HL-60/S4 treated with phorbol 12-myristate 13-acetate at 8.2 ng/mL for 4 days and 3 days (cell line): Measurements from ENCODE around the gene PRDM11.

Experiments used
- in situ Hi-C: fragments of 300-500 bp; cut with MboI; formaldehyde crosslinking; loops from 2 replicates; pipeline ENCODE4 v1.15.0; 2022; ENCODE audit warnings: low sequenced_read_pairs

The PRDM11 gene

DNA sequence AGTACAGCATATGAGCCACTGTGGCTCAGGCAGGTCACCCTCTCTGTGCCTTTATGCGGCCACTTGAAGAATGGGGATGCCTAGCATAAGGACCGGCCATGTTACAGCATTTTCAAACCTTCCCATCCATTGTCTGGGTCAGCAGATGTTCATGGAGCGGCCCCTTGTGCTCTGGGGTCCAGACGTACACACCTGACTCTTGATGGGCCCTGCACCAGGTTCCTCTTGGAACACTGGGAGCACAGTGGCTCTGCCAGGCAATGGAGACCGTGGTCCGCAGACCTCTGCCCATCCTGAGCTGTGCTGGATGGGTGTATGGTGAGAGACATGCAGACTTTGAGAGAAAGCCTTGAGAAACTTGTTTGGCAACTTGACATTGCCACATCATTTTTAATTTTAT lies 9.8 kb downstream of the PRDM11 start:
- in situ Hi-C loops: no loop called here

DNA sequence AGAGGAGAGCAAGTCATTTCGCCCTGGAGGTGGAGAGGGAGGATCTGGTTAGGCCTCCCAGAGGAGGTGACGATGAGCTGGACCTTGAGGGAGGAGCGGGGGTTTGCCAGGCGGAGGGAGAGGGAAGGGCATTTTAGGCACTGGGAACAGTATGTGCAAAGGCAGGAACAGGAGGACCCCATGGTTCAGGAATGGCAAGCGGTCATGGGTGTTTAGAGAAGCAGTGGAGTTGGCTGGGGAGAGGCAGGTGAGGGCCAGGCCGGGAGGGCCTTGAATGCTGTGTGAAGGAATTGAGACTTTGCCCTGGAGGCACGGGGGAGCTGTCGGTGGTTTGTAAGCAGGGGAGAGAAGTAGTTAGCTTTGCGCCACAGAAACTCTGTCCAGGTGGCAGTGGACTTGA lies 10.3 kb downstream of the PRDM11 start:
- in situ Hi-C loops: no loop called here

DNA sequence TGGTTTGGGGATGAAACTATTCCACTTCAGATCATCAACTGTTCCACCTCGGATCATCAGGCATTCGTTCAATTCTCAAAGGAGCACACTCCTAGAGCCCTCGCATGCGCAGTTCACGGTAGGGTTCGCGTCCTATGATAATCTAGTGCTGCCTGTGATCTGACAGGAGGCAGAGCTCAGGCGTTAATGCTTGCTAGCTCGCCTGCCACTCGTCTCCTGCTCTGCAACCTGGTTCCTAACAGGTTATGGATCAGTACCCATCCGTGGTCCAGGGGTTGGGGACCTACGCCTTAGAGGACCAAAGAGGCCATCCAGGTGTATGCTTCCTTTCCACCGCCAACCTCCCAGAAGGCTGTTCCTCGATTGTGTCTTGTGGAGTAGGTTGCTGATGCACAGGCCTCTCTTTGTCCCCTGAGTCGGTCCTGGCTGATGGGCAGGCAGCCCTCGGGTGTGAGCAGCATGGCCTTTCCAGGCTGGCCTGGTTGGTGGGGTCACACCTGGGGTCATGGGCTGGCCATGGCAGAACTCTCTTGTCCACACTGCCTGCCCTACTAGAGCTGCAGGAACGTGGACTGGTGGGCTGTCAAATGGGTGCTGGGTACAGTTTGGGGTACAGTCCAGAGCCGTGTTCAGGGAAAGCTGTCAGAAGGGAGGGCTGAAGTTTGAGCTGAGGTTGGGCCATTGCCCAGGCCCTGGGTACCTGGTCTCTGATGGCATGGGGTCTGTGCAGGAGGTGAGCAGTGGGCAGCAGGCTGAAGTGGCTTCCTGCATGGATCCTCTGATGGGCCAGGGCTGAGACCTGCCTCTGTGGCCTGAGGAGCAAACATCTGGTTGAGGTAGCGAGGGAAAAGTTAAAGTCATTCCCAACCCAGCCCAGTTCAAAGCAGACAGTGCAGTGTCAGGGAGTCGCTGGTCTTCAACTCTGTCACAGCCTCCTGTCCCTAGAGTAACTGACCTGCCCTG lies 11.1 kb downstream of the PRDM11 start:
- in situ Hi-C loops: no loop called here

DNA sequence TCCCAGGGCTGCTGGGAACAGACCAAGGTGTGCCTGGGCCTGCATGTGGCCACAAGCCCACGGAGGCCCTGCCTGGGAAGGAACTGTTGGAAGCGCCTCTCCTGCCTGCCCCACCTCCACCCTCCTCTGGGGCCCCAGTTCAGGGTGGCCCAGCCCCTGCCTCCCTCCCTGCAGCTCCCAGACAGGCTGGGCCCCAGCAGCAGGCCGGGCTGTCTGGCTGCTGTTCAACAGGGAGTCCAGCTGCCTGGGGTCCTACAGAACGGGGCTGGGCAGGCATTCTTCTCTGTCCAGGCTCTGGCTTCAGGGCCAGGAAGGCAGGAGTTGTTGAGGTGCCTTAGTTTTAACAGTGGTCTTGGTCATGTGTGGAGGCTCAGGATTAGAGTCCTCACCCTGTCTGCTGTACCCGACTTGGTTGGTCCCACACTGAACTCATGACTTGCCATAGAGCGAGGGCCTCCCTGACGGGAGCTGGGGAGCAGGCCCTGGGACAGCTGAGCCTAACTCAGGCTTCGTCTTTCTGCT lies 11.8 kb downstream of the PRDM11 start:
- in situ Hi-C loops: no loop called here

DNA sequence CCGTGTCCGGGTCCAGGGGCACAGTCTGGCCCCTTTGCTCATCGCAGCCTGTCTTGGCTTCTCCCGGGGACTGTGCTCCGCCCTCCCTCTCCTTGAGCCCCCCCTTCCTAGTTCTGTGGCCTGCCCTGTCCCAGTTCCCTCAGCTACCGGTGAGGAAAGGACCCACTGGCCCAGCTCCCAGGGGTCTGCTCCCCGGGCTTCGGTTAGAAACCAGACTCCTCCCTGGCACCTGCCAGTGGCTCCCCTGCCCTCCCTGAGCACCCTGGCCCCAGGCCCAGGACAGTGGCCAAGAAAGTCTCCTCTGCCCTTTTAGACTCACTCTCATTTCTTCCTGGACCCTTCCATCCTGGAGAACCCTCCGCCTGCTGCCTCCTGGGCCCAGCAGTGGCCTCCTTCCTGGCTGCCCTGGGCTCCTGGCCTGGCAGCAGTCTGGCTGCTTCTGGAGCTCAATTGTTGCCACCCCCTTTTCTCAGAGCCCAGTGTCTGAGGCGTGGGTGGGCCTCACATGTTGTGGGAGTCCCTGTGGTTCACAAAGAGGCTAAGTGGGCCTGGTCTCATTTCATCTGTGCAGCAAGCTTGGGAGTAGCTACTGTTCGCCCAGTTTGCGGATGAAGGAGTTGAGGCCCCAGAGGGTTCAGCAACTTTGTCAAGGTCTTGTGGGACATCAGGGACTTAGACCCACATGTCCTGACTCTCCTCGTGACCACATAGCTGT lies 12.6 kb downstream of the PRDM11 start:
- in situ Hi-C loops: no loop called here

DNA sequence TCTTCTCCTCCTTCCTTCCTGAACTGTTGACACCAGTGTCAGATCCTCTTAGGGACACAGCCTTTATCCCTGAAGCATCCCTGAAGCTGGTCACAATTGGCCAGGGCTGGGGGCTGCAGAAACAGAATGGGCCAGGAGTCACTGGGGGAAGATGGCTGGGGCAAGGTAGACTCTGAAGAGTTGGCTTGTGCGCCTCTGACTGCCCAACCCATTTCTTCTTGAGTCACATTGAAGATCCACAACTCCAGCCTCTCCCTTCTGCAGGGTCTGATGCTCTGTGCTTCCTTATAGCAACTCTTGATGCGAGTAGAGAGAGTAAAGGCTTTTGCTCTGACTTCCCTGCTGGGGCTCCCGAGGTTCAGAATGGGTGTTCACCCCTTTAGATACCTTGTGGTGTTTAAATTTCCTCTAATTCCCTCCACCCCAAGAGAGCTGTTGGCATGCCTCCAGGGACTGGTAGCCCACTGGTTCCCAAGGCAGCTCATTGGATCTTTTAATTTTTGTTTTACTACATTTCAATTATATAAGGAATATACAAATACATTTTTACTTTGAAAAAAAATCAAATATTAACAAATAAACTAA lies 13.4 kb downstream of the PRDM11 start:
- in situ Hi-C loops: no loop called here

DNA sequence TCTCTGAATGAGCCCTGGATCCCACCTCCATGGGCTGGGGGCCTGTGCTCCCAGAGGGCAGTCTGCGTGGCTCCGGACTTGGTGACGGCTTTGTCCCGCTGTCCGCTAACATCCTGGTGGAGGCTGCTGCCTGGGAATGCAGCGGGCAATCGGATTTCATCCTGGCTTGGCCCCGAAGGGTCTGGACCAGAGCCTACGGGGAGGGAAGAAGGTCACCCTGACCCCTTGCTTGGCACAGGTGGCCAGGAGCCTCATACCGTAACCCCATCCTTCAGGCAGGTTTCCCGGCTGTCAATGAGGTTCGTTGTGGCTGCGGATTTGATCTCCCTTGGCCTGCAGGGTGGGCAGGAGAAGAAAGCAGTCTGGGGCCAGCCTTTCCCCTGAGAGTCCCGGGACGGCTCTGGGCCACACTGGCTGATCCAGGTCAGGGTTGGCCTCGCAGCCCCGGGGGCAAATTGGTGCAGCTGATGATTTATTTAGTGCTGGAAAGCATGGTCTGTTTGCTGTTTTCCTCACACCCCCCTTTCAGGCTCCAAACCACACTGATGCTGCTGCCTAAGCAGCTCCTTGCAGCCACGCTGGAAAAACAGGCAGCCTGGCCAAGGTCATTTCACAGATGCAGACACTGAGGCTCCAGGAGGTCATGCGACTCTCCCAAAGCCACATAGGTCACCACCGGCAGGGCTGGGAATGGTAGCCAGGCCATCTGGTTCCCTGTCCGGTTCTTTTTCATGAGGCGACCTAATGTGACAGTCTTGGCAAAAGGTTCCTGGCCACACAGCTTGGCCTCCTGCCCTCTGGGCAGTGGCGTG lies 15.0 kb downstream of the PRDM11 start:
- in situ Hi-C loops: no loop called here

DNA sequence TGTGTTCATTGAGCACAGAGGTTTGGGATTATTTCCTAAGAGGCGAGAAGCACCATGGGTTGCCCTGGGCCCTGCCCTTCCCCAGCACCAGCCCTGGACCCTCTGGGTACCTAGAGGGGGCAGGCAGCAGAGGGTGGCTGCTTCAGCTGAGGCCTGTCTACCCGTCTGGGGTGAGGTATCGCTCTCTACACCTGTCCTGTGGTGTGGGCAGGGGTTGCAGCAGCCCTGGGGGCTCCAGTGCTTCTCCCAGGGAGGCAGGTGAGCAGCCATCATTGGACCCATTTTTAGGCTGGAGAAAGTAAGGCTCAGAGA lies 15.6 kb downstream of the PRDM11 start:
- in situ Hi-C loops: no loop called here

DNA sequence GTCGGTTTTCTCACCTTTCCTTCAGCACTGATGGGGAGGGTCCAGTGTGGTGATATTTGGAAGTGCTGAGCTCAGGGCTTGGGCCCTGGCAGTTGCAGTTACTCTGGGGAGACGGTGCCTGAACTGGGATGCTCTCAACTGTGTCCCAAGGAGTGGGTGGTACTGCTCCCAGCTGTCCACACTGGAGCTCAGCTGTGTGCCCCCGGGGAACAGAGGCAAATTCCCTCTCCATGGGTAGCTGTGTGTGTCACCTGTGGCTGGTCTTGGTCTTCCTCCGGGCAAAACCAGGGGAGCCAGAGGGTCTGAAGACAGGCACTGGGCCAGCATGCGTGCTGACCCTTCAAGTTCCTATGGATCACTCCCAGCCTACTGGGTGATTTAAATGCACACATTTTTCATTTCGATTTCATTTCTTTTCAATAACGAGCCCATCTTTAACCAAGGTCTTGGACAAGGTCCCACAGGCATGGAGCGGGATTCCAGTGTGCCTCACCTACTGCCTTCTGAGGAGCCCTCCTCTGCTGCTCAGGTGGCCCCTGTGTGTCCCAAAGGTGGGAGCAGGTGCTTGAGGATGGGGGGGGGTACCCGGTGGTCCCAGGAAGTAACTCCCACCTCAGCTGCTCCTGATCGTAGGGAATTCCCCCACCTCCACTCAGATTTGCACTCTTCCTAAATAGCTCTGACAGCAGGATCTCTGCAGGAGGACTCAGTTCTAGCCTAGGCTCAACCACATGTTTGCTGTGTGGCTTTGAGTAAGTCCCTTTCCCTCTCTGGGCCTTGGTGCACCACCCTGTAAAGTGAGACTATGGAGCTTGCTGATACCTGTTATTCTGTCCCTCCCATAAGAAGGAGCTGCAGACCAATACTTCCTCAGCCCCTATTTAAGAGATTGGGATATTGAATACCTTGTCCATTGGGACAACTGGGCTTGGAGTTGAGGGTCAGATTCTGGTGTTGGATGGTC lies 16.8 kb downstream of the PRDM11 start:
- in situ Hi-C loops: no loop called here

DNA sequence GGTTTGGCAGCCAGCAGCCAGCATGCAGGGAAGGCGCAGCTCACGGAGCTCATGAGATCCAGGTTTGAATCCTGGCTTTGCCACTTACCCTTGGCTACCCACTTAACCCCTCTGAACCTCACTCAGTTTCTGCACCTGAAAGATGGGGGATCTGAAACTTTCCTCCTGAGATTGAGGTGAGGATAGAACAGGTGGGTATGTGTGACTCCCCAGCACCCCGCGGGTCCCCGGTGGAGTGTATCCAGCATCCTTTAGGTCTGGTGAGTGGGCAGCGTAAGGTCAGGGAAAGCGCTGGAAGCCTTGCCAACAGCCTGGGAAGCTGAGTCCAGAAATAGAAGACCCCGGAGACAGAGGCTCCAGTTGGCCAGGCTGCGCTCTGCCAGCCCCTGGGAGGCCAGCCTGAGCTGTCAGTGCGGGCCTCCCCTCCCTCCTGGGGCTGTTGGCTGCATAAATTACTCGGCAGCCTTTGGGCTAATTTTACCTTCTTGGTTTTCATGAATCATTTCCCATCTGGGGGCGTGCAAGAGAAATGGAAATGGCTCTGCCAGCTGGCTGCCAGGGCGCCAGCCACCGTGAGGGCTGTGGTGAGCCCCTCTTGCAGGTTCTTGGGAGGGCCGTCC lies 17.6 kb downstream of the PRDM11 start:
- in situ Hi-C loops: no loop called here

DNA sequence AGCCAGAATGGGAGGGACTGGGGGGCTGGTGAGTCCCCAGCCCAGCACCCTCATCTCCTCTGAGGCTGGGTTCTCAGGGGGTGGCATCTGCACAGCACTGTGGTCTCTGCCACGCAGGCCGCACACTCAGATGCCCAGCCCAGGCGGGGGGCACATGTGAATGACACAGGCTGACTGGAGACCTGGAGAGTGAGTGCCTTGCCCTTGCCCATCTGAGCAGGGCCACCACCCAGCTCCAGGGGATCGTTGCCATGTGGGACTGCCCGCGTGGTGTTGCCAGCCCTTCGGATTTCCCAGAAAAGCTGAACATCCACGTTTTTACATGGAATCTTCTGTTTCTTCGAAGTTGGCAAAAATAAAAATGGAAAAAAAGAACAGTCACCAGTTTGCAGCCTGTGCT lies 18.9 kb downstream of the PRDM11 start:
- in situ Hi-C loops: no loop called here

DNA sequence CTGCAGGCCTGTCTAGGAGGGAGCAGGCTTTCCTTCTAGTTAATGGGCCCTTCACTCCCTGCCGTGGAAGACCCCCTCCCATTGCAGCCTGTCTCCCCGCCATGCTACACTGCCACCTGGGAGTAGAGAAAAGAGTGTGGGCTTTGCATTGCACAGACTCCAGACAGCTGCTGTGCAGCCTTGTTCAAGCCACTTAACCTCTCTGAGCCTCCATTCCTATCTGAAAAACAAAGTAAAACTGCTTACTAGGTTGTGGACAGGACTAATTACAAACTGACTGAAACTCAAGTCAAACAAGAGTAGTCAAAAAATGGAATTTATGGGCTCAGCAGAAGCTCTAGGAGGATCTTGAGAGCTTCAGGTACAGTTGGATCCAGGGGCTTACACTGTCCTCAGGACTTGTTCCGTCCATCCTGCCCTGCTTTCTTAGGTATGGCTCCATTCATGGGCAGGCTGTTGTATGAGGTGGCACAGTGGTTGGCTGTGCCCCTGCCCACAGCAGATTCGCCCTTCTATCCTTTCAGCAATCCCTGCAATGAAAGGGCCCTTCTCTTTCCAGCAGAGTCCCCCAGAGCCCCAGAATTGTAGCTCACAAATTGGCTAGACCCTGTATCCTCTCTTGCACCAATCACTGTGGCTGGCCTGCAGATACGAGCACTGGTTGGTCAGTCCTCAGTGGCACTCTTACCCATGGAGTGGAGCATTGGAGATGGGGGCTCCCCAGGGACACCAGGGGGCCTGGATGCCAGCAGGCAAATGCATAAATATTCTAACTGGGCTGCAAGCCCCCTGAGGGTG lies 19.6 kb downstream of the PRDM11 start:
- in situ Hi-C loops: no loop called here

DNA sequence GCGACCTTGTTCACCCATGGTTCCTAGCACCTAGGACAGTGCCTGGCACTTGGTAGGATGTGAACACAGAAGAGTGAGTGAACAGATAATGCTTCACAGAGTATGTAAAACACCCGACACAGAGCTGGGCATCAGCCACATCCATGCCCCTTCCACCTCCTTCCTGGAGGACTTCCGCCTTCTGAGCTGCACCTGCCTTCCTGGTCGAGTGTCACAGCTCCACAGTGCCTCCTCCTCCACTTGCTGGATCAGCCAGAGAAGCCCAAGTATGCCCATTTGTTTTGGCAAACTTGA lies 20.1 kb downstream of the PRDM11 start:
- in situ Hi-C loops: no loop called here

DNA sequence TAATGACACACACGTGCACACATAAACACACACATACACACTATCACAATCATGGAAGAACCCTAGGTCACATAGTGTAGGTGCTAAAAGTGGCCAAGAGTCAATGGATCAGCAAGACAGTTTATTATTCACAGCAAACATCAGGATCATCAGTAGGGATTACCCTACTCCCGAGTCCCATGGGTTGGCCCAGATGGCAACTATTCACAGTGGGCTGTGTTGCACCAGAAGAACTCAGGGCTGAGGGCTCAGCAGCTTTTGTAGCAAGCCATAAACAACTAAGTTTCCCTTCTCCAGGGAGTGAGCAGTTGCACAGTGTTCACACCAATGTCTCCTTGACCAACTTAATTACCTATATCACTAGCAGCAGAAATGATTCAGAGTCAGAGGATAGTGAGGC lies 20.8 kb downstream of the PRDM11 start:
- in situ Hi-C loops: no loop called here

DNA sequence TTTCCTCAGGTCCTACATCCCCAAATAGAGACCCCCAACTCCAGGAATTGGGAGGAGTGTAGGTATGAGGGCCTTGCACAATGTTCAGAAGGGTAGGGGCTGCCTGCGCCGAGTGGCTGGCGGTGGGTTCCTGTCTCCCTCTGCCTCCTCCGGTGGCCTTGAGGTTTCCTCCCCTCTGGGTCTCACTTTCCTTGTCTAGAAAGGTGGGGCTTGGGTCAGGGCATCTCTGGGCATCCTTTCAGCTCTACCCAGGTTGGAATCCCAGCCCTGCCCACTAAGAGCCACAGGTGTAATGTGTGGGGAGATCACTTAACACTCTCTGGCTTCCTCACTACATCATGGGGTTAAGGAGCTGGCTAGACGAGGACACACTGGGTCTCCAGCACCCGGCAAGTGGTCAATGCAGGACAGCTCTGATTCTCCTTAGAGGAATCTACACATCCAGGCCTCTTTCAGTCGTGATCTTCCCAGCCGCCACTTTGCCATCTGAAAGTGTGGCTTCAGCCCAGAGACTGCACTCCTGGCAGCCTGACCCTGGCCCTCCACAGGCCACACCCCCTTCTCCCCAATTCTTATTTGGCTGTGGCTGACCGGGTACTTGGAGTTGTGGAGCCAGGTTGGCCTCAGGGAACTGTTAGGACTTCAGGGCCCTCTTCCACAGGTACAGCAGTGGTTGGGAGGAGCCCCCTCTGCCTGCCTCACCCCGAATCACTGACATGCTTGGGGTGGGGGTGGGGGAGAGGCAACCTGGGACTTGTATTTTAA lies 22.1 kb downstream of the PRDM11 start:
- in situ Hi-C loops: no loop called here

DNA sequence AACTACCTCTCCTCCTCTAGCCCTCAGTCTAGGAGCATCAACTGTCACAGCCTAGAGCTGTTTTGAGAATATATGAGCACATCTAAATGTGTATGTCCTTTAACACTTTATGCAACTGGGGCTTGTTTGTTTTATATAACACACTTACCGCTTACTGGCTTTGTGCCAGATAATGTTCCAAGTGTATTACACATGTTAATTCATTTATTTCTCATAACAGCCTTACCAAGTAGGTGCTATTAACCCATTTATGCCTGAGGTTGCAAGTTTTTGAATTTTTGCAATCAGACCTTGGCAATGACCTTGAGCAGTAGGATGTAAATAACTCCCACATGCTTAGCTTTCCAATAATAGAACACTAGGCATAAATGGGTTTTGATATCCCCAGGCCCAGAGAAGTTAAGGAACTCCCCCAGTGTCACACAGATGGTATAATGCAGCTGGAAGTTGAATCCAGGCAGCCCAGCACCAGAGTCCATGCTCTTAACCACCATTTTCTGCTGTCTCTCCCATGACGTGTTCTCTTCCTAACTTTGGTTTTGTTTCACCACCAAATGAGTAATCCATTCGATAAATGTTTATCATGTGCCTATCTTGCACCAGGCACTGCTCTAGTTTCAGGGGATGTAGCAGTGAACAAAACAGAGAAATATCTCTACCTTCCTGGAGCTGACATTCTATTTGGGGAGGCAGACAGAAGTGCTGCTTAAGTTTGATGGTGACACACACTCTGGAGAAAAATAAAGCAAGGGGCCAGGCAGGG lies 23.1 kb downstream of the PRDM11 start:
- in situ Hi-C loops: no loop called here

DNA sequence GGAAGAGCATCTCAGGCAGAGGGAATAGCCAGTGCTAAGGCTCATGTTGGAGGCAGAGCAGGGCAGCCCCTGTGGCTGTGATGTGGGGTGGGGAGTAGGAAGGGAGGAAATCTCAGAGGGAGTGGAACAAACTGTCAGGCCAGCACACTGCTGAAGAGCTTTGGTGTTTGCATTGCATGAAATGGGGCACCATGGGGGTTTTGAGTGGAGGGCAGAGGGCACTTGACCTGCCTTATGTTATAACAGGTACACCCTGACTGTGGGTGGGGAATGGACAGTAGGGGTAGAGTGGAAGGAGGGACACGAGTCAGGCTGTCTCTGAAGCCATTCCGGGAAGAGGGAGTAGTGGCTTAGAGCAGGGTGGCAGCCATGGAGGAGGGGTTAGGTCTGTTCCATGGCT lies 24.0 kb downstream of the PRDM11 start:
- in situ Hi-C loops: no loop called here
